ENCODE data around the gene SMURF1.

- TF ChIP-seq EP300 (IDR thresholded peaks at IDR 0.05) (no peak), POLR2A (IDR thresholded peaks at IDR 0.05) (no peak), CTCF (IDR thresholded peaks at IDR 0.05) (no peak)
Measured at GRCh38 chr7:99027841-99028240, 116.1 kb downstream of the SMURF1 start.

Data from sigmoid colon (tissue), 4 donors.